Endothelial cell of umbilical vein (primary cell): ENCODE data around the gene CSN1S1. TPM values are rescaled to one million over a fixed set of nuclear protein-coding genes. Genes with fewer than 3 reads are reported as not detected.
"Not testable (repeated sequence)": the region's sequence is repeated elsewhere in the genome, so short reads cannot be mapped to it uniquely, and the experiment has no call there.

Source experiments
- BruUV-seq: library from RNA; stranded (reverse); fragments of 400-500 nt; replicated peaks from 2 replicates; lab custom pipeline; 2021; lab: Mats Ljungman, UMichigan
- CTCF ChIA-PET: fragments of 300-600, 350-600 bp; sonication (Branson Sonifier 250); formaldehyde crosslinking; loops from one replicate; lab custom pipeline; 2021; ENCODE audit warnings: antibody characterized with exemption, inconsistent platforms; lab: Charles Lee
- POLR2A ChIA-PET: fragments of 300-600, 350-600 bp; sonication (Branson Sonifier 250); formaldehyde crosslinking; loops from one replicate; lab custom pipeline; 2021; ENCODE audit warnings: antibody characterized with exemption, inconsistent platforms; lab: Charles Lee
- DNase-seq: peaks from one replicate; pipeline ENCODE4 v3.0.0-alpha.2; 2011; ENCODE audit warnings: low read depth, low spot score
- FAIRE-seq: peaks from 2 replicates; lab custom pipeline; 2011; peaks lifted over from hg19 to GRCh38; lab: Jason Lieb, UNC
- H2AFZ ChIP-seq: 2 replicates; pipeline ENCODE4 v1.6.0; 2012; ENCODE audit warnings: low read depth, low read length, control low read depth, inconsistent platforms
- H3K27ac ChIP-seq: 2 replicates; pipeline ENCODE4 v1.5.1; 2011; ENCODE audit warnings: low read depth, mild to moderate bottlenecking, control low read depth, low read length, moderate library complexity; ENCODE audit not compliant: insufficient read depth
- H3K27me3 ChIP-seq, 2 experiments: 2 replicates each; pipeline versions ENCODE4 v1.6.0 to v1.6.1; 2011; ENCODE audit warnings: low read length in 2 of 2, mixed read lengths in 1 of 2; ENCODE audit not compliant: control insufficient read depth in 2 of 2, insufficient read depth in 2 of 2
- H3K36me3 ChIP-seq, 2 experiments: 2 replicates in 1 of 2; 3 replicates in 1 of 2; pipeline ENCODE4 v1.5.1; 2011; ENCODE audit warnings: low read length in 2 of 2, mild to moderate bottlenecking in 1 of 2, moderate library complexity in 1 of 2; ENCODE audit not compliant: control insufficient read depth in 2 of 2, insufficient read depth in 2 of 2; ENCODE audit errors: extremely low read depth in 1 of 2
- H3K4me1 ChIP-seq: 3 replicates; pipeline ENCODE4 v1.5.1; 2011; ENCODE audit warnings: mild to moderate bottlenecking, low read length; ENCODE audit not compliant: control insufficient read depth, insufficient read depth; ENCODE audit errors: extremely low read depth
- H3K4me2 ChIP-seq: 2 replicates; pipeline ENCODE4 v1.6.1; 2011; ENCODE audit warnings: low read length, control low read depth, mixed read lengths; ENCODE audit not compliant: insufficient read depth
- H3K4me3 ChIP-seq, 3 experiments: fragments of 200-600 bp in 1 of 3; sonication (generic), shearing (Covaris generic) in 1 of 3; replicated peaks in 1 of 3; 2 replicates each; pipeline ENCODE4 v1.5.1; 2011 to 2016; ENCODE audit warnings: control low read depth in 3 of 3, low read length in 3 of 3, mild to moderate bottlenecking in 2 of 3, inconsistent platforms in 1 of 3, low read depth in 1 of 3, moderate library complexity in 1 of 3; ENCODE audit not compliant: insufficient read depth in 1 of 3
- H3K79me2 ChIP-seq: 2 replicates; pipeline ENCODE4 v1.6.0; 2012; ENCODE audit warnings: low read length, inconsistent platforms; ENCODE audit not compliant: control insufficient read depth, insufficient read depth
- H3K9ac ChIP-seq: replicated peaks from 2 replicates; pipeline ENCODE3; 2011; ENCODE audit warnings: low read length, control low read depth; ENCODE audit not compliant: insufficient read depth; ENCODE audit errors: extremely low read depth
- H3K9me1 ChIP-seq: replicated peaks from 3 replicates; pipeline ENCODE4 v1.6.0; 2011; ENCODE audit warnings: mild to moderate bottlenecking, low read length; ENCODE audit not compliant: control insufficient read depth, insufficient read depth; ENCODE audit errors: extremely low read depth
- H3K9me3 ChIP-seq: replicated peaks from 2 replicates; pipeline ENCODE4 v1.5.1; 2012; ENCODE audit warnings: low read length, inconsistent platforms; ENCODE audit not compliant: control insufficient read depth, insufficient read depth
- H4K20me1 ChIP-seq: replicated peaks from 2 replicates; pipeline ENCODE3; 2011; ENCODE audit warnings: mild to moderate bottlenecking, low read length; ENCODE audit not compliant: control insufficient read depth, insufficient read depth; ENCODE audit errors: extremely low read depth
- EZH2 ChIP-seq: IDR thresholded peaks from 2 replicates; pipeline ENCODE4 v1.6.1; 2012; ENCODE audit warnings: borderline replicate concordance, low read depth, mild to moderate bottlenecking, moderate library complexity, low read length, inconsistent platforms; ENCODE audit not compliant: severe bottlenecking
- FOS ChIP-seq: IDR thresholded peaks from 2 replicates; pipeline ENCODE4 v1.6.1; 2011; ENCODE audit warnings: mild to moderate bottlenecking, low read length, moderate library complexity, borderline replicate concordance; ENCODE audit not compliant: insufficient read depth
- GATA2 ChIP-seq: IDR thresholded peaks from 2 replicates; pipeline ENCODE4 v1.7.0; 2011; ENCODE audit warnings: low read depth, mild to moderate bottlenecking, moderate library complexity, mixed read lengths, low read length; ENCODE audit not compliant: insufficient read length, insufficient read depth
- JUN ChIP-seq: IDR thresholded peaks from 2 replicates; pipeline ENCODE4 v1.6.1; 2011; ENCODE audit warnings: borderline replicate concordance, low read depth; ENCODE audit not compliant: insufficient read length, insufficient read depth
- MYC ChIP-seq: IDR thresholded peaks from one replicate; pipeline ENCODE4 v1.6.1; 2011; ENCODE audit warnings: mild to moderate bottlenecking, low read depth, low read length
- POLR2A ChIP-seq: IDR thresholded peaks from 2 replicates; pipeline ENCODE4 v1.6.1; 2012; ENCODE audit warnings: low read depth, mild to moderate bottlenecking, control low read depth, low read length
- POLR2AphosphoS5 ChIP-seq: IDR thresholded peaks from 2 replicates; pipeline ENCODE4 v1.6.1; 2012; ENCODE audit warnings: low read depth, mild to moderate bottlenecking, control low read depth, low read length, moderate library complexity; ENCODE audit not compliant: insufficient read depth
- dilution Hi-C: fragments of 300-500 bp; cut with MboI; formaldehyde crosslinking; loops from one replicate; pipeline ENCODE4 v1.15.0; 2019; ENCODE audit warnings: low sequenced_read_pairs; ENCODE audit not compliant: extremely low pct_ligation_motif_present
- intact Hi-C: fragments of 100-400 bp; cut with micrococcal nuclease; formaldehyde crosslinking; loops from one replicate; pipeline ENCODE4 v1.10.0; 2022
- polyA plus RNA-seq, 4 experiments: library from polyadenylated mRNA; depleted of rRNA in 3 of 4; stranded (reverse) in 3 of 4; unstranded in 1 of 4; fragments of >200 nt; gene quantifications; 2 replicates each; pipeline versions ENCODE4 v1.2.1 to v1.2.3, GENCODE V29; 2011 to 2012; ENCODE audit warnings: missing spikeins in 1 of 4
- total RNA-seq: library from RNA; stranded (reverse); gene quantifications from 2 replicates; pipeline ENCODE4 v1.2.3, GENCODE V29; 2021
- TF ChIP-seq, protein P1 (sequence below): IDR thresholded peaks from 2 replicates; pipeline ENCODE4 v1.6.1; 2011; ENCODE audit not compliant: insufficient read depth, insufficient read length
- TF ChIP-seq, protein P2 (sequence below), 2 donors: IDR thresholded peaks; 1 replicate in 1 of 2; 2 replicates in 1 of 2; pipeline ENCODE4 v1.5.1; 2011; ENCODE audit warnings: low read length in 2 of 2, mild to moderate bottlenecking in 2 of 2, moderate library complexity in 2 of 2, control low read depth in 1 of 2, inconsistent platforms in 1 of 2, low read depth in 1 of 2; ENCODE audit not compliant: insufficient read depth in 1 of 2; ENCODE audit errors: extremely low read depth in 1 of 2

Gene CSN1S1
- total and polyA plus RNA-seq, 2 donors (not counting 3 experiments of a cell fraction or from before 2014, with no cell fraction given) = not detected

DNA sequence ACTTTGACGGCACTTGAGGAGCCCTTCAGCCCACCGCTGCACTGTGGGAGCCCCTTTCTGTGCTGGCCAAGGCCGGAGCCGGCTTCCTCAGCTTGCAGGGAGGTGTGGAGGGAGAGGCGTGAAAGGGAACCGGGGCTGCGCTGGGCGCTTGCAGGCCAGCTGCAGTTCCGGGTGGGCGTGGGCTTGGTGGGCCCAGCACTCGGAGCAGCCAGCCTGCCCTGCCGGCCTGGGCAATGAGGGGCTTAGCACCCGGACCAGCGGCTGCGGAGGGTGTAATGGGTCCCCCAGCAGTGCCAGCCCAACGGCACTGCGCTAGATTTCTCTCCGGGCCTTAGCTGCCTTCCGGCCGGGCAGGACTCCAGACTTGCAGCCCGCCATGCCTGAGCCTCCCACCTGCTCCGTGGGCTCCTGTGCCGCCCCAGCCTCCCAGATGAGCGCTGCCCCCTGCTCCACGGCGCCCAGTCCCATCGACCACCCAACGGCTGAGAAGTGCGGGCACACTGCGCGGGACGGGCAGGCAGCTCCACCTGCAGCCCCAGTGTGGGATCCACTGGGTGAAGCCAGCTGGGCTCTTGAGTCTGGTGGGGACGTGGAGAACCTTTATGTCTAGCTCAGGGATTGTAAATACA is 7.0 kb upstream of the CSN1S1 start:
- dilution Hi-C loops, H2AFZ ChIP-seq, BruUV-seq, H4K20me1 ChIP-seq, DNase-seq, H3K79me2 ChIP-seq, intact Hi-C loops, H3K27me3 ChIP-seq, FAIRE-seq, H3K4me3 ChIP-seq, CTCF ChIA-PET, H3K27ac ChIP-seq, H3K9ac ChIP-seq, H3K36me3 ChIP-seq, H3K4me1 ChIP-seq, H3K9me1 ChIP-seq, H3K4me2 ChIP-seq, H3K9me3 ChIP-seq: not testable (repeated sequence)
- POLR2A ChIA-PET = interaction anchor here (0.7 kb wide), 1 partner anchor 272 kb away, joined by 5 read pairs; no protein-coding TSS in a partner anchor

DNA sequence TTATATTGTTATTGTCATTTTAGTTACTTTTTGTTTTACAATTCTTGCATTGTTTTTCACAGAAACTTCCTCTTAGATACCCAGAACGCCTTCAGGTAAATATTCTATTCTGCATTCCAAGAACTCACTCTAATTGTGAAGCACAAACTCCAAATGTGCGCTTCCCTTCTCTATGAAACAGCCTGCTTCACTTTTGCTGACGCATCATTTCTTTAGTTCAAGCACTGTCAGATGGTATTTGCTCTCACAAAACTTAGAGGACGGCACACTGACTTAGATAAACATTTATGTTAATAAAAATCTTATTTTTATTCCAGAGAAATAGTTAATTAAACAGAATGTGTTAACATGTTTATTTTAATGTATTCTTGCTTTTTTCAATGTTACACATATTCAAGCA is 3.3 kb downstream of the CSN1S1 start:
- Histone ChIP-seq H3K4me2 (no peak overlapping the region), H3K27ac (no peak overlapping the region), H3K9me1 (no peaks in the 10 kb centered on the region), H3K79me2 (no peaks in the 10 kb centered on the region), H3K9me3 (no peaks in the 10 kb centered on the region), H3K27me3 (no peaks in the 10 kb centered on the region), H3K4me1 (no peaks in the 10 kb centered on the region), H3K4me3 (no peak overlapping the region), H4K20me1 (no peaks in the 10 kb centered on the region), H2AFZ (no peak overlapping the region), H3K9ac (no peak overlapping the region), H3K36me3 (no peaks in the 10 kb centered on the region)
- dilution Hi-C loops (no loop called here), intact Hi-C loops (no loop called here)
- POLR2A ChIA-PET = no interaction called here
- FAIRE-seq = no peak
- TF ChIP-seq POLR2A = no peak
- TF ChIP-seq FOS = no peak
- TF ChIP-seq, protein P1, sequence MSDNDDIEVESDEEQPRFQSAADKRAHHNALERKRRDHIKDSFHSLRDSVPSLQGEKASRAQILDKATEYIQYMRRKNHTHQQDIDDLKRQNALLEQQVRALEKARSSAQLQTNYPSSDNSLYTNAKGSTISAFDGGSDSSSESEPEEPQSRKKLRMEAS = no peak
- TF ChIP-seq GATA2 = no peak
- TF ChIP-seq MYC = no peak
- TF ChIP-seq POLR2AphosphoS5 = no peak
- no peak for TF ChIP-seq JUN
- TF ChIP-seq EZH2 = no peak
- TF ChIP-seq, protein P2, sequence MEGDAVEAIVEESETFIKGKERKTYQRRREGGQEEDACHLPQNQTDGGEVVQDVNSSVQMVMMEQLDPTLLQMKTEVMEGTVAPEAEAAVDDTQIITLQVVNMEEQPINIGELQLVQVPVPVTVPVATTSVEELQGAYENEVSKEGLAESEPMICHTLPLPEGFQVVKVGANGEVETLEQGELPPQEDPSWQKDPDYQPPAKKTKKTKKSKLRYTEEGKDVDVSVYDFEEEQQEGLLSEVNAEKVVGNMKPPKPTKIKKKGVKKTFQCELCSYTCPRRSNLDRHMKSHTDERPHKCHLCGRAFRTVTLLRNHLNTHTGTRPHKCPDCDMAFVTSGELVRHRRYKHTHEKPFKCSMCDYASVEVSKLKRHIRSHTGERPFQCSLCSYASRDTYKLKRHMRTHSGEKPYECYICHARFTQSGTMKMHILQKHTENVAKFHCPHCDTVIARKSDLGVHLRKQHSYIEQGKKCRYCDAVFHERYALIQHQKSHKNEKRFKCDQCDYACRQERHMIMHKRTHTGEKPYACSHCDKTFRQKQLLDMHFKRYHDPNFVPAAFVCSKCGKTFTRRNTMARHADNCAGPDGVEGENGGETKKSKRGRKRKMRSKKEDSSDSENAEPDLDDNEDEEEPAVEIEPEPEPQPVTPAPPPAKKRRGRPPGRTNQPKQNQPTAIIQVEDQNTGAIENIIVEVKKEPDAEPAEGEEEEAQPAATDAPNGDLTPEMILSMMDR (IDR thresholded peaks at IDR 0.05; ENCODE audit: extremely low read depth in 1 of 2, insufficient read depth in 1 of 2, low read depth in 1 of 2, low read length in 2 of 2) = no peak
- DNase-seq = no peak
- CTCF ChIA-PET = no interaction called here
- BruUV-seq = no TSS peak
